Measurements from ENCODE around the gene CENPP. TPM values are rescaled to one million over a fixed set of nuclear protein-coding genes. Genes with fewer than 3 reads are reported as not detected.

CENPP gene
- total RNA-seq, 1 donor: 2.2 TPM

DNA sequence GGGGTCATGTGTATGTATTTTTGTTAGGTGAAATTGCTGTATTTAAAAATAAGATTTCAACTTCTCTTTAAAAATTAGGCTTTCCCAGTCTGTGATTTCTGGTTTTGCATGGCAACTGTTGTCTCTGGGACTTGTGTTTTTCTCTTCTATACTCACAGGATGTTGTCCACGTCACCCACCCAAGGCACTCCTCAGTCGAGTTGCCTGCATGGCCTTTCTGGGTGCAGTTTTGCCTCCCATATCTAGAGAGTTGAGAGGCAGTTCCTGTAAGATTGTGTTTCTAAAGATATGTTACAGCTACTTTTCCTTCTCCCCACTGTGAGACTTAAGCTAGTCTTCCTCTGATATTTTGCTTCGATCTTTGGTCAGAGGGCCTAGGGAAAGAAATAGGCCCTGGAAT lies 158.8 kb downstream of the CENPP start:
- TF ChIP-seq, protein P1, sequence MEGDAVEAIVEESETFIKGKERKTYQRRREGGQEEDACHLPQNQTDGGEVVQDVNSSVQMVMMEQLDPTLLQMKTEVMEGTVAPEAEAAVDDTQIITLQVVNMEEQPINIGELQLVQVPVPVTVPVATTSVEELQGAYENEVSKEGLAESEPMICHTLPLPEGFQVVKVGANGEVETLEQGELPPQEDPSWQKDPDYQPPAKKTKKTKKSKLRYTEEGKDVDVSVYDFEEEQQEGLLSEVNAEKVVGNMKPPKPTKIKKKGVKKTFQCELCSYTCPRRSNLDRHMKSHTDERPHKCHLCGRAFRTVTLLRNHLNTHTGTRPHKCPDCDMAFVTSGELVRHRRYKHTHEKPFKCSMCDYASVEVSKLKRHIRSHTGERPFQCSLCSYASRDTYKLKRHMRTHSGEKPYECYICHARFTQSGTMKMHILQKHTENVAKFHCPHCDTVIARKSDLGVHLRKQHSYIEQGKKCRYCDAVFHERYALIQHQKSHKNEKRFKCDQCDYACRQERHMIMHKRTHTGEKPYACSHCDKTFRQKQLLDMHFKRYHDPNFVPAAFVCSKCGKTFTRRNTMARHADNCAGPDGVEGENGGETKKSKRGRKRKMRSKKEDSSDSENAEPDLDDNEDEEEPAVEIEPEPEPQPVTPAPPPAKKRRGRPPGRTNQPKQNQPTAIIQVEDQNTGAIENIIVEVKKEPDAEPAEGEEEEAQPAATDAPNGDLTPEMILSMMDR (IDR thresholded peaks at IDR 0.05; ENCODE audit: insufficient read depth, low read depth, low read length): no peak
- no peak overlapping the region for H3K4me3 ChIP-seq (ENCODE audit: low read depth, low read length)
- no peak for DNase-seq (ENCODE audit: low read depth)

DNA sequence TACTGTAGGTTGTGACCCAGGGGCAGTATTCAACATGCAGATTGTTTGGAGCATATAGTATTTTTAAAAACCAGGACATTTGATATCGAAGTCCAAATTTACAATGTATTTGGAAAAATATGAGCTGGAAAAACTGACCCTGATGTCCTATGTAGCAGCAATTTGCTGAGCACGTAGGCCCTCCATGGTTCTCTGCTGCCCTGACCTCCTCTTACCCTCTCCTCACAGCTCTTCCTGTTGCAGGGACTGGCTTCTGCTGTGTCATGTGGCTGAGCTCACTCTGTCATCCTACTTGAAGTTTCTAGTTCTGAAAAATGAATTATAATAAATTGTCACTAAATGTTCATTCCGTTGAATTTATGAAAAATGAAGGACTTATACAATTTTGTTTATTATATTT lies 160.6 kb downstream of the CENPP start:
- DNase-seq (ENCODE audit: low read depth): no peak
- H3K4me3 ChIP-seq (ENCODE audit: low read depth, low read length): no peak overlapping the region
- TF ChIP-seq, protein P1 (IDR thresholded peaks at IDR 0.05; ENCODE audit: insufficient read depth, low read depth, low read length): no peak

DNA sequence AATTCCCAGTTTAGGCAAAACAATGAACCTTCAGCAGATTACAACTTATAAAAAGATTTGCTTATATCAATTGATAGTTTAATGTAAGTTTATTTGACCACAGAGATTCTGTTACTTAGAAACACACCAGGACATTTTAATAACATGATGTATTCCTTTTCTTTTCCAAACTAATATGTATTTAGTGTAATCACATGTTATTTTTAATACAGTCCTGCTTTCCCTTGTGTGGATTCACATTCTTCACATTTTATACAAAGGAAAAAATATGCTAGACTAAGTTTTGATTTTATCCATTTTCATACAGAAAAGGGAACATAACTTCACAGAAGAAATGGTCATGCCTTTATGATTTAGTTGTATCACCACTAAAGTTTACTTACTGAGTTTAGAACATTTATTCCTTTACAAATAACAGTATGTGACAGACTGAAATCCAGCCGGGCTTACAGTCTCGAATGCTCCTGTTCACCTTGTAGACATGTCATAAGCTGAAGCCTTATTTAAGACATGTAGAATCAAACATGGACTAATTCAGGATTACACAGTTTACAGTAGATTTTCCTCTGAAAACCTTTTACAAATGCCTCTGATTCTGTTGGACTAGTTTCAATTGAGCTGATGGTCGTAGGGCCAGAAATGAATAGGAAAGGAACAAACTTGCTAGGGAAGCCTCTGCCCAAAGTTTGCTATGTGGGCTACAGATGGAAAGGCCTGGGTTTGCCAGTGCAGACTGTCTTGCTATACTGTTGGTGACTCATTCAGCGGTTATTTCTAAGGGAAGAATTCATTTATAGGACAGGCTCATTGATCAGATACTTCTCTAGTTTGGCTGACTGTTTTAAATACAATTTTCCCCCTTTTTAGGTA lies 163.2 kb downstream of the CENPP start:
- no peak for DNase-seq (ENCODE audit: low read depth)
- TF ChIP-seq, protein P1 (IDR thresholded peaks at IDR 0.05; ENCODE audit: insufficient read depth, low read depth, low read length): no peak
- H3K4me3 ChIP-seq (ENCODE audit: low read depth, low read length): no peak overlapping the region

DNA sequence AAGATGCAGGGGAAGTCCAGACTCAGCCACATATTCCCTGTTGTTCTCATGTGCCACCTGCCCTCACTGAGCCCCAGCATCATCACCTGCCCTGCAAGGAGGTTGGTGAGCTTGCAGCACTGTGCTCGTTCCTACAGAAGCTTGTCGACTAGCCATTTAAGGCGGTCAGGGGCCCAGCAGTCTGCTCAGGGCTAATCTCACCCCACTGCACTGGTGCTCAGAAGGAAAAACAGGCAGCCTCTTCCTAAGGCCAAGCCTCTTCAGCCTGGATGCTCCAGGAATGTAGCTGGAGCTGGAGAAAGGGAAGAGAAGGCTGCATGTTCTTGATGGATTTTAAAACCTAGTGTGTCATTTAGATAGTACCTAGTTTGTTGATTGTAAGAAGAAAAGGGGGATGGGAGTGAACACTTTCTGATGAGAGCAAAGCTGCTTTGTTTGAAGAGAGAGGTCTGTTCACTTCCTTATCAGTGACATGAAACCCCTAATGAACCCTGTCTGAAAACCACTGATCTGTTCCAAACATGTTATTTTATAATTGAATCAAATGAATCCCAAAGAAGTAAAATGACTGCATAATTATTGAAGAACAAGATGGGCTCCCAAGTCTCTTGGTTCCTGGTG lies 167.1 kb downstream of the CENPP start:
- TF ChIP-seq, protein P1 (IDR thresholded peaks at IDR 0.05; ENCODE audit: insufficient read depth, low read depth, low read length): no peak
- no peak for DNase-seq (ENCODE audit: low read depth)
- no peak overlapping the region for H3K4me3 ChIP-seq (ENCODE audit: low read depth, low read length)

DNA sequence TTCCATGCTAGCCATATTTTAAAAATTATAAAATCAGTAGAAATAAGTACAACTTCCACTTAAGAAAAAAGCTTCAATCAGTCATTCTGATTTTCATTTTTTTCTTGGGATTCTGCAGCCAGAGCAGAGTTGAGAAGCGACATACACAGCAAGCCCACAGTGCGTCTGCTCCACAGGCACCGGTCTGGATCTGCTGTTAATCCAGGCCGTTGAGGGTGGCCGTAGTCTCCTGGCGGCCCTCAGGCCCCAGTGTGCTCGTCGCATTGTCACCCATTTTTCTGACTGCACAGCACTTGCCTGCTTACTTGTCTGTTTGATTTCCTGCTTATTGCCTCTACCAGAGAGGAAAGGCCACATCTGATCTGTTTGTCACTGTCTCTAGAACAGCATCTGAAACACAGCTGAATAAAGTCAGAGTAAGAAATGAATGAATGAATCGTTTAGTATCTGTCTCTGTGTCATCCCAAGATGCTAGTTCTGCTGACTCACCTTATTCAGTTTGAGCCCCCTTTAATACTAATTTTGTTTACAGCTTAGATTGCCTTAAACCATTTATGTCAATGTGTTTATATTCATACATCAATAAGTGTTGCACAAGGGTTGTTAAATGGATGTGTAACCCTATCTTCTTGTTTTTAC lies 168.1 kb downstream of the CENPP start:
- H3K4me3 ChIP-seq (ENCODE audit: low read depth, low read length): no peak overlapping the region
- DNase-seq (ENCODE audit: low read depth): no peak
- TF ChIP-seq, protein P1 (IDR thresholded peaks at IDR 0.05; ENCODE audit: insufficient read depth, low read depth, low read length): no peak

DNA sequence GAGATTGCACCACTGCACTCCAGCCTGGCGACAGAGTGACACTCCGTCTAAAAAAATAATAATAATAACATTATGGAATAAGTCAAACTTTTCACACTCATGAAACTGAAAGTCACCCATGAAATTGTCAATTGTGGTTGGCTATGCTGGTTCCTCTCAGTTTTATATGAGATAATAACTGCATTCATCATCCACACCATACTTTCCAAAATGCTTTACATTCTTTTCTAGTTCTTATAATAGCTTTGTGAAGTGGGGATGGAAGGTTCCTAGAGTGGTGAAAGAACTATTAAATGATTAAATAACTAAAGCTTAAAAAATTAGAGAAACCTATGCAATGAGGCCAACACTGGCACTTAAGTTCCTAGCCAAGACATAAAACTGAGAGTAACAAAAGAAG lies 169.1 kb downstream of the CENPP start:
- no peak overlapping the region for H3K4me3 ChIP-seq (ENCODE audit: low read depth, low read length)
- TF ChIP-seq, protein P1 (IDR thresholded peaks at IDR 0.05; ENCODE audit: insufficient read depth, low read depth, low read length): no peak
- no peak for DNase-seq (ENCODE audit: low read depth)

All from fibroblast of villous mesenchyme (primary cell).